ENCODE results near the gene TMEM94.
"Not testable (repeated sequence)": the region's sequence is repeated elsewhere in the genome, so short reads cannot be mapped to it uniquely, and the experiment has no call there.

Gene TMEM94

DNA sequence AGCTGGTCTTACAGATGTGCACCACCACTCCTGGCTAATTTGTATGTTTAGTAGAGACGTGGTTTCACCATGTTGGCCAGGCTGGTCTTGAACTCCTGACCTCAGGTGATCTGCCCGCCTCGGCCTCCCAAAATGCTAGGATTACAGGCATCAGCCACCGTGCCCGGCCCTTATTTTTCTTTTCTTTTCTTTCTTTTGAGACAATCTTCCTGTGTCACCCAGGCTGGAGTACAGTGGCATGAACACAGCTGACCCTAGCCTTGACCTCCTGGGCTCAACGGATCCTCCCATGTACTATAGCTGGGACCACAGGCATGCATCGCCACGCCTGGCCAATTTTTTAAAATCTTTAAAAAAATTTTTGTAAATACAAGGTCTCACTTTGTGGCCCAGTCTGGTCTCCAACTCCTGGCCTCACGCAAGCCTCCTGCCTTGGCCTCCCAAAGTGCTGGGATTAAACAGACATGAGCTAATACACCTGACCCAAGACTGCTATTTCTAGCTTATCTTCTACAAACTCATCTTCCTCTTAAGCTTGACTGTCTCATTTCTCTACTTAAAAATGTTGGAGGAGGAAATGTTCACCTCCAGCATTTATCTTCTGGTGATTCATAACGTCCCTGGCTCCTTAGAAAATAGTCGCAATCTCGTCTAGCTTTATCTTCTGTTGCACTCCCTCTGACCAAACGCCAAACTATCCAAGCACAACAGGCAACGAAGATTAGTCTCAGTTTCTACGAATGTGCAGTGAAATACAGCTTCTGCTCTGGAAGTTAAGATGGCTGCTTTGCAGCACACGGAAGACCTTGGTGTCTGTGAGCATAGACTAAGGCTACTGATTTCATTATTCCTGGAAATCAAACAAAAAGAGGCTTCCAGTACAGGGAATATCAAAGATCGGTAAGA is 8.2 kb upstream of the TMEM94 start:
- H3K27me3 ChIP-seq (ENCODE audit: control insufficient read depth, insufficient read depth, low read length) = no peaks in the 10 kb centered on the region
- no peak overlapping the region for H3K4me3 ChIP-seq (ENCODE audit: low read depth, low read length)
- H3K9ac ChIP-seq (ENCODE audit: low read depth, low read length) = no peak overlapping the region
- no peaks in the 10 kb centered on the region for H3K36me3 ChIP-seq (ENCODE audit: control insufficient read depth, insufficient read depth, low read length)
- no peaks in the 10 kb centered on the region for H3K9me3 ChIP-seq (ENCODE audit: control insufficient read depth, insufficient read depth, low read length)
- no peaks in the 10 kb centered on the region for H3K4me1 ChIP-seq (ENCODE audit: control insufficient read depth, insufficient read depth, low read length)
- H3K27ac ChIP-seq (ENCODE audit: low read depth, low read length) = no peak overlapping the region

DNA sequence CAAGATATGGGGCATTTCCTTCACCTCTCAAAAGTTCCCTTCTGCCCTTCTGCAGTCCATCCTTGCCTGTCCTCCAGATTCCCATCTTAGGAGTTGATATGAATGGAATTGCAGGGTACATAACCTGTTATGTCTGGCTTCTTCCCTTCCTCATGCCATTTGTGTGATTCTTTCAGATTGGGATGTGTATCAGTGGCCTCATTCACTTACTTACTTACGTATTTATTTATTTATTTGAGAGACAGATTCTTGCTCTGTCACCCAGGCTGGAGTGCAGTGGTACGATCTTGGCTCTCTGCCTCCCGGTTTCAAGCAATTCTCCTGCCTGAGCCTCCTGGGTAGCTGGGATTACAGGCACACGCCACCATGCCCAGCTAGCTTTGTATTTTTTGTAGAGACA is 6.2 kb upstream of the TMEM94 start:
- no peak overlapping the region for H3K27ac ChIP-seq (ENCODE audit: low read depth, low read length)
- no peak overlapping the region for H3K9ac ChIP-seq (ENCODE audit: low read depth, low read length)
- H3K4me1 ChIP-seq (ENCODE audit: control insufficient read depth, insufficient read depth, low read length) = no peaks in the 10 kb centered on the region
- H3K4me3 ChIP-seq (ENCODE audit: low read depth, low read length) = no peak overlapping the region
- H3K27me3 ChIP-seq (ENCODE audit: control insufficient read depth, insufficient read depth, low read length) = no peaks in the 10 kb centered on the region
- no peaks in the 10 kb centered on the region for H3K36me3 ChIP-seq (ENCODE audit: control insufficient read depth, insufficient read depth, low read length)
- no peaks in the 10 kb centered on the region for H3K9me3 ChIP-seq (ENCODE audit: control insufficient read depth, insufficient read depth, low read length)

DNA sequence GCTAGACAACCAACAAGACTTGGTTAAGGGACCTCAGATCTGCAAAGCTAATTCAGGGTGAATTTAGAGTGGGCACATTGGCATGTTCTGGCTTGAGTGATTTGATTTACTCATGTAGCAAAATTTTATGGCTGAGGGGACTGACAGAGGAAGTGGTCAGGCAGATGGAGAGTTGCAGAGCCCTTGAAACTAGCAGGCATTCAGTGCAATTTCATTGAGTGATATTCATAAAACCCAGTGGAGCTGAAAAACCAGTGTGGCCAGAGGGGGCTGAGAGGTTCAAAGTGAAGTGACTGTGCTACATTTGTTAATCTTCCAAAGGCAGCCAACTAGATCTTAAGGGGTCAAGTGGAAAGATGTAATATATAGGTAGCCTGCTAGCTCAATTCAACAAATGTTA is 2.2 kb upstream of the TMEM94 start:
- Histone ChIP-seq H3K9ac (ENCODE audit: low read depth, low read length) (no peak overlapping the region), H3K36me3 (ENCODE audit: control insufficient read depth, insufficient read depth, low read length) (no peaks in the 10 kb centered on the region), H3K4me1 (ENCODE audit: control insufficient read depth, insufficient read depth, low read length) (peaks cover 15% of the 10 kb centered on the region), H3K4me3 (ENCODE audit: low read depth, low read length) (no peak overlapping the region), H3K9me3 (ENCODE audit: control insufficient read depth, insufficient read depth, low read length) (no peaks in the 10 kb centered on the region), H3K27me3 (ENCODE audit: control insufficient read depth, insufficient read depth, low read length) (no peaks in the 10 kb centered on the region), H3K27ac (ENCODE audit: low read depth, low read length) (no peak overlapping the region)

DNA sequence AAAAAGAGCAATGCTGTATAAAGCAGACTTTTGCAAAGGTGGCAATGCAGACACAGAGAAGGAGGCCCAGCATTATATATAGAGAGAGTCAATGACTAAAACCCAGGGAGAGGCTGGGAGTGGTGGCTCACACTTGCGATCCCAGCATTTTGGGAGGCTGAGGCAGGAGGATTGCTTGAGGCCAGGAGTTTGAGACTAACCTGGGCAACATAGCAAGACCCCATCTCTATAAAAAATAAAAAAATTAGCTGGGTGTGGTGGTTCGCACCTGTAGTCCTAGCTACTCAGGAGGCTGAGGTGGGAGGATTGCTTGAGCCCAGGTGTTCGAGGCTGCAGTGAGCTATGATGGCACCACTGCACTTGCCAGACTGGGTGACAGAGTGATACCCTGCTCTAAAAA is 1.8 kb upstream of the TMEM94 start:
- H3K4me3 ChIP-seq (ENCODE audit: low read depth, low read length); H3K9ac ChIP-seq (ENCODE audit: low read depth, low read length); H3K36me3 ChIP-seq (ENCODE audit: control insufficient read depth, insufficient read depth, low read length); H3K27me3 ChIP-seq (ENCODE audit: control insufficient read depth, insufficient read depth, low read length); H3K27ac ChIP-seq (ENCODE audit: low read depth, low read length); H3K9me3 ChIP-seq (ENCODE audit: control insufficient read depth, insufficient read depth, low read length): not testable (repeated sequence)
- peaks cover 15% of the 10 kb centered on the region for H3K4me1 ChIP-seq (ENCODE audit: control insufficient read depth, insufficient read depth, low read length)

DNA sequence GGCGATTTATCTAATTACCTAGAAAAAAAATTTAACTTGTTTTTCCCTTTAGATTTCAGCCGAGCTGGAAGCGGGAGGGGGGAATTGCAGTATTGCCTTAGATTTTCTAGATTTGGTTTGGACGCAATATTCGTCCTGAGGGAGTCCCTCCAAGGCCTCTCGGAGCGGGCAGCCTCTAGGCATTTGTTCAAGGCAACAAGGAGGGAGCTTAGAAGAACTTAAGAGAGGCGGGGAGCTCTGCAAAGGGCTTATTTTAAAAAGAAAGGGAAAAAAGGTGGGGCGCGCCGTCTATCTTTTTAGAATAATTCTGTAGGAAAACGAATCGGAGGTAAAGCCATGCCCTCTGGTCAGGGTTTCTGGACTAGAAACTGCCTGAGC is 407 bp upstream of the TMEM94 start:
- peaks cover 15% of the 10 kb centered on the region for H3K4me1 ChIP-seq (ENCODE audit: control insufficient read depth, insufficient read depth, low read length)
- H3K9me3 ChIP-seq (ENCODE audit: control insufficient read depth, insufficient read depth, low read length) = no peaks in the 10 kb centered on the region
- peak overlapping the region; percentile 59 for H3K9ac ChIP-seq (ENCODE audit: low read depth, low read length)
- no peaks in the 10 kb centered on the region for H3K36me3 ChIP-seq (ENCODE audit: control insufficient read depth, insufficient read depth, low read length)
- H3K27ac ChIP-seq (ENCODE audit: low read depth, low read length) = peak overlapping the region; percentile 93
- peak overlapping the region; percentile 87 for H3K4me3 ChIP-seq (ENCODE audit: low read depth, low read length)
- H3K27me3 ChIP-seq (ENCODE audit: control insufficient read depth, insufficient read depth, low read length) = no peaks in the 10 kb centered on the region

DNA sequence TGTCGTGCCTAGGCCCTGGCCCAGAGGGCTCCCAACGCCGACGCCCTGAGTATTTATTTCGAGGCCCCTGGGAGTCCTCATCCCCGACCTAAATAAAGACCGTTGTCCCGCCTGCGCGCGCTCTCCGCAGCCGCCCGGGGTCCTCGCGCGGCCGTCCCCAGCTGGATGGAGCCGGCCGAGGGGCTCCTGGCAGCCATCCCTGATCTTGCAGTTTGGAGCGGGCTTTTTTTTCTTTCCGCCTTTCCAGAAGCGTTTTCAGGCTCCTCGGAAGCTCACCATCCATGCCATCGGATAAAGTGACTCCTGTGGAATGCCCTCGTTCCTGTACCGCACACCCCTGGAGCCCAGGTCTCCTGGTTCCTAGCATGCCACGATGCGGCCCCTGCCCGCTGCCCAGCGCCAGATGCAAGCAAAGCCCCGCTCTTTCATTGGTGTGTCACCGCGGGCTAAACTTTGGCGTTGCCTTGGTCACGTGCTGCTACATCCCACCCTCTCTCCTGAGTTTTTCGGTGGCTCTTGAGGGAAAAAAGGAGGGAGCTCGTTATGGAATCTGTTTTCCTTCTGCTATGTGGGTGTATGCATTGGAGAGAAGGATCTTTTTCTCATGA is 716 bp downstream of the TMEM94 start:
- Histone ChIP-seq H3K4me1 (ENCODE audit: control insufficient read depth, insufficient read depth, low read length) (peaks cover 15% of the 10 kb centered on the region), H3K27me3 (ENCODE audit: control insufficient read depth, insufficient read depth, low read length) (no peaks in the 10 kb centered on the region), H3K9me3 (ENCODE audit: control insufficient read depth, insufficient read depth, low read length) (no peaks in the 10 kb centered on the region), H3K27ac (ENCODE audit: low read depth, low read length) (peak overlapping the region; percentile 88), H3K9ac (ENCODE audit: low read depth, low read length) (peak overlapping the region; percentile 87), H3K4me3 (ENCODE audit: low read depth, low read length) (peak overlapping the region; percentile 87), H3K36me3 (ENCODE audit: control insufficient read depth, insufficient read depth, low read length) (no peaks in the 10 kb centered on the region)

DNA sequence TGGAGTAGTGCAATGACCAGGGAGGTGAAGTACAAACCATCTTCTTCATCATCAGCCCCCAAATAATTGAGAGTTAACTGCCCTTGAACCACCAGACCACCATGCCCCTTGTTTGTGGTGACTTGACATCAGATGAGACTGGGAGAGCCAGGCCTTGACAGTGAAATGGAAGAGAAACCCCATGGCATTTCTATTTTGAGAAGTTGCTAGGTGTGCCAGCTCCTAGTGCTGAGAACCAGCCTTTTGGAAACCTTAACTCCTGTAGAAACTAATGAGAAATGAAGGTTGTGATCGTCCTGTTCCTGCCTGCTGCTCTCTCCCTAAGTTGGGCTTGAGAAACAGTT is 2.8 kb downstream of the TMEM94 start:
- Histone ChIP-seq H3K4me3 (ENCODE audit: low read depth, low read length) (no peak overlapping the region), H3K9ac (ENCODE audit: low read depth, low read length) (no peak overlapping the region), H3K9me3 (ENCODE audit: control insufficient read depth, insufficient read depth, low read length) (no peaks in the 10 kb centered on the region), H3K36me3 (ENCODE audit: control insufficient read depth, insufficient read depth, low read length) (no peaks in the 10 kb centered on the region), H3K4me1 (ENCODE audit: control insufficient read depth, insufficient read depth, low read length) (peaks cover 15% of the 10 kb centered on the region), H3K27me3 (ENCODE audit: control insufficient read depth, insufficient read depth, low read length) (no peaks in the 10 kb centered on the region), H3K27ac (ENCODE audit: low read depth, low read length) (peak overlapping the region; percentile 30)

DNA sequence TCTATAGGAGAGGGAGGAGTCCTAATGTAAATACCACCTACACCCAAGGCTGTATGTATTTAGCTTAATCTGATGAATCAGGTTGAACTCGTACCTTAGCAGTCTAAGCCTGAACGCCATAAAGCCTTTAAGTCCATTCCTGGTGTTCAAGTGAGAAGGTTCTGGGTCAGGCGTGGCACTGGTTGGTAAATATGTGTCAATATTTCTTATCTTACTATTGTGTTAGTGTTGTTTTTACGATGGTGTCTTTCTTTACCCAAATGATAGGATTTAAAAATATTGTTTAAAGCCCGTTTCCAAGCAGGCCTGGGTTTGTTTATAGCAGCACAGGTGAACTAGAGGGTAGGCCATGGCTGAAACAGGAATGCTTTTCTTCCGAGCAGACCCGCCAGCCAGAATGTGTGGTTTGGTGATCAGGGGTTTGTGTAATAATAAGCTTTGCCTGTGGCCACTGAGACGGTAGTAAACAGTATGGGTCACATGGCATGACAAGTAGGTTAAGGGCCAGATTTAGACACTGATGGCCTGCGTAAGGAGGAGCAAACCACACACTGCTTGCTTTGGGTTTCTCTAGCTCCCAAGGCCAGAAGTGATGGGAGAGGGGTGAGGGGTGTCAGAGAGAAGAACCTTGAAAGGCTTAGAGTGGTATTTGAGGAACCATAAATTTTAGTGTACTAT is 3.3 kb downstream of the TMEM94 start:
- H3K9me3 ChIP-seq (ENCODE audit: control insufficient read depth, insufficient read depth, low read length) = no peaks in the 10 kb centered on the region
- H3K4me3 ChIP-seq (ENCODE audit: low read depth, low read length) = no peak overlapping the region
- peak overlapping the region; percentile 30 for H3K27ac ChIP-seq (ENCODE audit: low read depth, low read length)
- H3K27me3 ChIP-seq (ENCODE audit: control insufficient read depth, insufficient read depth, low read length) = no peaks in the 10 kb centered on the region
- H3K4me1 ChIP-seq (ENCODE audit: control insufficient read depth, insufficient read depth, low read length) = peaks cover 15% of the 10 kb centered on the region
- H3K36me3 ChIP-seq (ENCODE audit: control insufficient read depth, insufficient read depth, low read length) = no peaks in the 10 kb centered on the region
- H3K9ac ChIP-seq (ENCODE audit: low read depth, low read length) = no peak overlapping the region

DNA sequence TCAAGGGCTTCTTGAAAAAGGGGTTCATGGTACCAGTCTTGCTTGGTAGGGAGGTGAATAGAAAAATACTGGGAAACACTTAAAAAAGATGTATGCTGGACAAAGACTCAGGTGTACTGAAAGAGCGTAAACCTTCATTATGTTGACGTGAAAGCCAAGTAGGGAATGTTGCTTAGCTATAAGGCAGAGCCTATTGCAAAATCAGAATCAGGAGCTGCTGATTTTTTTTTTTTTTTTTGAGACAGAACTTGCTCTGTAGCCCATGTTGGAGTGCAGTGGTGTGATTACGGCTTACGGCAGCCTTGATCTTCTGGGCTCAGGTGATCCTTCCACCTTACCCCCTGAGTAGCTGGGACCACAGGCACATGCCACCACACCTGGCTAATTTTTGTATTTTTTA is 3.9 kb downstream of the TMEM94 start:
- H3K27me3 ChIP-seq (ENCODE audit: control insufficient read depth, insufficient read depth, low read length) = no peaks in the 10 kb centered on the region
- peaks cover 15% of the 10 kb centered on the region for H3K4me1 ChIP-seq (ENCODE audit: control insufficient read depth, insufficient read depth, low read length)
- H3K9me3 ChIP-seq (ENCODE audit: control insufficient read depth, insufficient read depth, low read length) = no peaks in the 10 kb centered on the region
- H3K36me3 ChIP-seq (ENCODE audit: control insufficient read depth, insufficient read depth, low read length) = no peaks in the 10 kb centered on the region
- H3K27ac ChIP-seq (ENCODE audit: low read depth, low read length) = no peak overlapping the region
- no peak overlapping the region for H3K9ac ChIP-seq (ENCODE audit: low read depth, low read length)
- H3K4me3 ChIP-seq (ENCODE audit: low read depth, low read length) = no peak overlapping the region

DNA sequence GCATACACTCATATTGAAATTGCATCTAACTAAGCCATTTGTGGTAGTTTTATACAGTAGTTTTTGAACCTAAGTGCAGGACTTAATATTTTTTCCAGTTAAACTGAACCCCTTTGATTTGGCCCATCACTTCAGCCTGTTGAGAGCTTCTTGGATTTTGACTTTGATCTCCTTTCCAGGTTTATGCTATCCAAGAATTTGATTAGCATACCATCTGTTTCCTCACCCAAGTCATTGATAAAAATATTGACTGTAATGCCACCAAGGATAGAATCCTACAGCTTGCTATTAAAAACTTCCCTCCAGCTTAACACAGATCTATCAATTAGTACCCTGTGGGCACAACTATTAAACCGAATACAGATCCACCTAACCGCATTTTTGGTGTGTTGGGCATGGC is 7.2 kb downstream of the TMEM94 start:
- no peak overlapping the region for H3K9ac ChIP-seq (ENCODE audit: low read depth, low read length)
- H3K4me1 ChIP-seq (ENCODE audit: control insufficient read depth, insufficient read depth, low read length) = no peaks in the 10 kb centered on the region
- H3K9me3 ChIP-seq (ENCODE audit: control insufficient read depth, insufficient read depth, low read length) = no peaks in the 10 kb centered on the region
- H3K27ac ChIP-seq (ENCODE audit: low read depth, low read length) = no peak overlapping the region
- no peak overlapping the region for H3K4me3 ChIP-seq (ENCODE audit: low read depth, low read length)
- no peaks in the 10 kb centered on the region for H3K36me3 ChIP-seq (ENCODE audit: control insufficient read depth, insufficient read depth, low read length)
- H3K27me3 ChIP-seq (ENCODE audit: control insufficient read depth, insufficient read depth, low read length) = no peaks in the 10 kb centered on the region

DNA sequence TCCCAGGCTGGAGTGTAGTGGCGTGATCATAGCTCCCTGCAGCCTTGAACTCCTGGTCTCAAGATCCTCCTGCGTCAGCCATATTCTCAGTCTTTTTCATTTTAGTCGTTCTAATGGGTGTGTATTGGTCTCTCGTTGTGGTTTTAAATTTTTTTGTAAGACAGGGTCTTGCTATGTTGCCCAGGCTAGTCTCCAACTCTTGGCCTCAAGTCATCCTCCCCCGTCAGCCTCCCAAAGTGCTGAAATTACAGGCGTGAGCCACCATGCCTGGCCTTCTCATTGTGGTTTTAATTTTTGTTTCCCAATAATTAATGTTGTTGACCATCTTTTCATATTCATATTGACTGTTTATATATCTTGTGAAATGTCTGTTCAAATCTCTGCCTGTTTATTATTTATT is 8.6 kb downstream of the TMEM94 start:
- H3K9me3 ChIP-seq (ENCODE audit: control insufficient read depth, insufficient read depth, low read length) = no peaks in the 10 kb centered on the region
- H3K27me3 ChIP-seq (ENCODE audit: control insufficient read depth, insufficient read depth, low read length) = no peaks in the 10 kb centered on the region
- H3K4me1 ChIP-seq (ENCODE audit: control insufficient read depth, insufficient read depth, low read length) = no peaks in the 10 kb centered on the region
- no peak overlapping the region for H3K4me3 ChIP-seq (ENCODE audit: low read depth, low read length)
- no peak overlapping the region for H3K9ac ChIP-seq (ENCODE audit: low read depth, low read length)
- H3K27ac ChIP-seq (ENCODE audit: low read depth, low read length) = no peak overlapping the region
- no peaks in the 10 kb centered on the region for H3K36me3 ChIP-seq (ENCODE audit: control insufficient read depth, insufficient read depth, low read length)
